Neural progenitor cell (in vitro differentiated cells): ENCODE results near the gene GGA1. TPM values are rescaled to one million over a fixed set of nuclear protein-coding genes. Genes with fewer than 3 reads are reported as not detected.

ENCODE experiments used
- DNase-seq: peaks from one replicate; pipeline ENCODE4 v3.0.0-alpha.2; 2016; ENCODE audit warnings: low spot score
- H2AFZ ChIP-seq: fragments of 200-600 bp; sonication (generic); replicated peaks from 2 replicates; pipeline ENCODE4 v1.6.1; 2016; ENCODE audit warnings: antibody characterized with exemption
- H3F3A ChIP-seq: fragments of 200-600 bp; sonication (generic); 2 replicates; pipeline ENCODE4 v1.6.1; 2016; ENCODE audit warnings: antibody characterized with exemption, low read depth
- H3K27ac ChIP-seq: fragments of 200-600 bp; sonication (generic); 2 replicates; pipeline ENCODE4 v1.5.1; 2016; ENCODE audit warnings: mild to moderate bottlenecking
- H3K27me3 ChIP-seq: fragments of 200-600 bp; sonication (generic); 2 replicates; pipeline ENCODE4 v1.6.1; 2016; ENCODE audit warnings: mild to moderate bottlenecking, moderate library complexity
- H3K36me3 ChIP-seq: fragments of 200-600 bp; sonication (generic); 2 replicates; pipeline ENCODE4 v1.5.1; 2016
- H3K4me1 ChIP-seq: fragments of 200-600 bp; sonication (generic); 2 replicates; pipeline ENCODE4 v1.6.1; 2016; ENCODE audit warnings: mixed run types
- H3K4me2 ChIP-seq: fragments of 200-600 bp; sonication (generic); 2 replicates; pipeline ENCODE4 v1.6.1; 2016
- H3K4me3 ChIP-seq: fragments of 200-600 bp; sonication (generic); 2 replicates; pipeline ENCODE4 v1.5.1; 2016
- H3K79me2 ChIP-seq: fragments of 200-600 bp; sonication (generic); 2 replicates; pipeline ENCODE4 v1.6.1; 2016; ENCODE audit warnings: low read depth
- H3K9ac ChIP-seq: fragments of 200-600 bp; sonication (generic); 2 replicates; pipeline ENCODE4 v1.6.1; 2016
- H3K9me3 ChIP-seq: fragments of 200-600 bp; sonication (generic); 2 replicates; pipeline ENCODE4 v1.5.1; 2016; ENCODE audit warnings: low read depth
- H4K20me1 ChIP-seq: fragments of 200-600 bp; sonication (generic); 2 replicates; pipeline ENCODE4 v1.6.1; 2016; ENCODE audit warnings: low read depth
- H3K27ac Mint-ChIP-seq: 3 replicates; pipeline ENCODE4 v1.8.0; 2021; ENCODE audit warnings: mixed read lengths
- H3K27me3 Mint-ChIP-seq: 2 replicates; pipeline ENCODE4 v1.8.0; 2022; ENCODE audit warnings: low read depth, mild to moderate bottlenecking, inconsistent platforms, moderate library complexity, mixed read lengths; ENCODE audit not compliant: insufficient read depth
- H3K36me3 Mint-ChIP-seq: 3 replicates; pipeline ENCODE4 v1.8.0; 2021; ENCODE audit warnings: mixed read lengths
- H3K4me1 Mint-ChIP-seq: 3 replicates; pipeline ENCODE4 v1.8.0; 2021; ENCODE audit warnings: mixed read lengths
- H3K4me3 Mint-ChIP-seq: 3 replicates; pipeline ENCODE4 v1.8.0; 2021; ENCODE audit warnings: mild to moderate bottlenecking, moderate library complexity, mixed read lengths
- H3K9me3 Mint-ChIP-seq: 3 replicates; pipeline ENCODE4 v1.8.0; 2020; ENCODE audit warnings: mixed read lengths
- CTCF ChIP-seq: fragments of 200-600 bp; sonication (generic); IDR thresholded peaks from 2 replicates; pipeline ENCODE4 v1.5.1; 2017; ENCODE audit warnings: antibody characterized with exemption, mild to moderate bottlenecking
- EZH2 ChIP-seq: fragments of 200-600 bp; sonication (generic); IDR thresholded peaks from 2 replicates; pipeline ENCODE4 v1.6.1; 2017; ENCODE audit warnings: antibody characterized with exemption, mild to moderate bottlenecking, moderate library complexity
- EZH2phosphoT487 ChIP-seq: fragments of 200-600 bp; sonication (generic); IDR thresholded peaks from 2 replicates; pipeline ENCODE4 v1.6.1; 2017; ENCODE audit warnings: antibody characterized with exemption
- total RNA-seq: library from RNA; depleted of rRNA; stranded (reverse); fragments of >200 nt; gene quantifications from 2 replicates; pipeline ENCODE4 v1.2.3, GENCODE V29; 2015; ENCODE audit warnings: low replicate concordance

The GGA1 gene
- total RNA-seq, 1 donor from 2014 or later: 62.3 TPM

GRCh38 chr22:37566329-37566837 lies 42.3 kb upstream of the GGA1 start:
- H3K27me3 Mint-ChIP-seq: peaks cover 8% of the 10 kb centered on the region
- no peaks in the 10 kb centered on the region for H3K79me2 ChIP-seq
- H3K36me3 ChIP-seq: no peaks in the 10 kb centered on the region
- no peak overlapping the region for H3K9ac ChIP-seq
- no peak overlapping the region for H3K27ac Mint-ChIP-seq
- H3K27ac ChIP-seq: no peak overlapping the region
- H4K20me1 ChIP-seq: no peaks in the 10 kb centered on the region
- H3K4me1 ChIP-seq: peaks cover 2% of the 10 kb centered on the region
- H3K36me3 Mint-ChIP-seq: peaks cover 2% of the 10 kb centered on the region
- H3K27me3 ChIP-seq: peaks cover 9% of the 10 kb centered on the region
- H3F3A ChIP-seq: no peaks in the 10 kb centered on the region
- H3K9me3 Mint-ChIP-seq: no peaks in the 10 kb centered on the region
- DNase-seq: no peak
- no peak overlapping the region for H3K4me2 ChIP-seq
- H2AFZ ChIP-seq: no peak overlapping the region
- H3K9me3 ChIP-seq: no peaks in the 10 kb centered on the region
- TF ChIP-seq EZH2phosphoT487 (no peak), CTCF (no peak), EZH2 (no peak)
- no peak overlapping the region for H3K4me3 ChIP-seq
- H3K4me3 Mint-ChIP-seq: no peak overlapping the region
- H3K4me1 Mint-ChIP-seq: peaks cover 28% of the 10 kb centered on the region

- H3K36me3 ChIP-seq: no peaks in the 10 kb centered on the region
- no peak overlapping the region for H3K4me2 ChIP-seq
- H4K20me1 ChIP-seq: no peaks in the 10 kb centered on the region
- H2AFZ ChIP-seq: no peak overlapping the region
- H3K27ac ChIP-seq: no peak overlapping the region
- DNase-seq: peak; percentile 88
- H3K4me3 ChIP-seq: no peak overlapping the region
- peaks cover 2% of the 10 kb centered on the region for H3K36me3 Mint-ChIP-seq
- no peak overlapping the region for H3K4me3 Mint-ChIP-seq
- no peaks in the 10 kb centered on the region for H3K9me3 Mint-ChIP-seq
- no peaks in the 10 kb centered on the region for H3K9me3 ChIP-seq
- peaks cover 1% of the 10 kb centered on the region for H3K27me3 ChIP-seq
- no peaks in the 10 kb centered on the region for H3F3A ChIP-seq
- peak; percentile 94 for TF ChIP-seq CTCF
- TF ChIP-seq EZH2: no peak
- TF ChIP-seq EZH2phosphoT487: no peak
- H3K4me1 Mint-ChIP-seq: peaks cover 23% of the 10 kb centered on the region
- H3K4me1 ChIP-seq: no peaks in the 10 kb centered on the region
- H3K79me2 ChIP-seq: no peaks in the 10 kb centered on the region
- H3K9ac ChIP-seq: no peak overlapping the region
- peaks cover 8% of the 10 kb centered on the region for H3K27me3 Mint-ChIP-seq
- H3K27ac Mint-ChIP-seq: no peak overlapping the region
These were observed 41.5 kb upstream of the GGA1 start for GRCh38 chr22:37566903-37567798.

- Histone ChIP-seq H2AFZ (no peak overlapping the region), H3K36me3 (no peaks in the 10 kb centered on the region), H3K27me3 (no peaks in the 10 kb centered on the region), H3K79me2 (no peaks in the 10 kb centered on the region), H3K4me3 (no peak overlapping the region), H3K27ac (no peak overlapping the region), H3K4me2 (no peak overlapping the region), H4K20me1 (no peaks in the 10 kb centered on the region), H3F3A (no peaks in the 10 kb centered on the region), H3K9me3 (no peaks in the 10 kb centered on the region), H3K4me1 (no peaks in the 10 kb centered on the region), H3K9ac (no peak overlapping the region)
- Mint-ChIP-seq H3K4me1 (peaks cover 16% of the 10 kb centered on the region), H3K9me3 (no peaks in the 10 kb centered on the region), H3K36me3 (peaks cover 2% of the 10 kb centered on the region), H3K27ac (no peak overlapping the region), H3K4me3 (no peak overlapping the region), H3K27me3 (peaks cover 8% of the 10 kb centered on the region)
- TF ChIP-seq CTCF (no peak), EZH2 (no peak), EZH2phosphoT487 (no peak)
- no peak for DNase-seq
These were observed 40.6 kb upstream of the GGA1 start for GRCh38 chr22:37568012-37568411.
